HepG2 (cell line): ENCODE measurements around the gene FUCA2. TPM values are rescaled to one million over a fixed set of nuclear protein-coding genes. Genes with fewer than 3 reads are reported as not detected.
A peak's percentile ranks its signal among the peaks of the same experiment; 100 is the strongest.

Experiments
- BRD4 ChIP-seq: sonication (generic); formaldehyde crosslinking; IDR thresholded peaks from 2 replicates; pipeline ENCODE4 v1.4.0; 2020; ENCODE audit warnings: missing genetic modification reagents
- CHD2 ChIP-seq: IDR thresholded peaks from 2 replicates; pipeline ENCODE4 v1.6.1; 2011; ENCODE audit warnings: low read depth, low read length, improper control_type of control experiment
- DPF2 ChIP-seq: sonication (generic); formaldehyde crosslinking; IDR thresholded peaks from 2 replicates; pipeline ENCODE4 v1.4.0; 2020; ENCODE audit warnings: mild to moderate bottlenecking, low read depth, missing genetic modification reagents, borderline replicate concordance
- KDM3A ChIP-seq: IDR thresholded peaks from 2 replicates; pipeline ENCODE4 v1.6.1; 2018; ENCODE audit warnings: low read depth, missing compliant biosample characterization
- NFIB ChIP-seq: sonication (generic); formaldehyde crosslinking; IDR thresholded peaks from 2 replicates; pipeline ENCODE4 v1.9.0; 2021; ENCODE audit warnings: missing genetic modification reagents, mild to moderate bottlenecking, borderline replicate concordance
- RBFOX2 ChIP-seq: fragments of 200-400 bp; formaldehyde crosslinking; IDR thresholded peaks from 2 replicates; pipeline ENCODE4 v1.6.1; 2017; ENCODE audit warnings: low read depth, mild to moderate bottlenecking, low read length
- ZC3H13 ChIP-seq: sonication (generic); formaldehyde crosslinking; IDR thresholded peaks from 2 replicates; pipeline ENCODE4 v1.8.1; 2023; ENCODE audit warnings: mild to moderate bottlenecking, missing genetic modification reagents, moderate library complexity
- ZNF530 ChIP-seq: sonication (generic); formaldehyde crosslinking; IDR thresholded peaks from 2 replicates; pipeline ENCODE4 v1.5.0; 2020; ENCODE audit warnings: low read depth, mild to moderate bottlenecking, missing genetic modification reagents
- ZNF546 ChIP-seq: sonication (generic); formaldehyde crosslinking; conservative IDR thresholded peaks from 2 replicates; pipeline ENCODE4 v1.8.1; 2023; ENCODE audit warnings: mild to moderate bottlenecking, missing genetic modification reagents
- ZNF883 ChIP-seq: sonication (generic); formaldehyde crosslinking; IDR thresholded peaks from 2 replicates; pipeline ENCODE4 v1.5.1; 2020; ENCODE audit warnings: mild to moderate bottlenecking, missing genetic modification reagents; ENCODE audit errors: not compliant biosample characterization
- ZSCAN20 ChIP-seq: sonication (generic); formaldehyde crosslinking; IDR thresholded peaks from 2 replicates; pipeline ENCODE4 v1.4.0; 2020; ENCODE audit warnings: missing genetic modification reagents, mild to moderate bottlenecking, borderline replicate concordance
- ZSCAN21 ChIP-seq: sonication (generic); formaldehyde crosslinking; IDR thresholded peaks from 2 replicates; pipeline ENCODE4 v1.8.0; 2022; ENCODE audit warnings: mild to moderate bottlenecking, missing genetic modification reagents, moderate library complexity, borderline replicate concordance
- polyA plus RNA-seq, 8 experiments: library from polyadenylated mRNA; depleted of rRNA in 3 of 8; stranded (reverse) in 7 of 8; unstranded in 1 of 8; fragments of >200 nt; fragmentation: Illumina TruSeq in 4 of 8; extraction: Trizol in 4 of 8; gene quantifications; 2 replicates each; pipeline versions ENCODE4 v1.2.1 to v1.2.3, GENCODE V29; 2011 to 2016; ENCODE audit warnings: low read depth in 4 of 8, missing spikeins in 1 of 8, mixed read lengths in 1 of 8; ENCODE audit not compliant: insufficient read depth in 1 of 8
- total RNA-seq, 5 experiments: library from RNA; depleted of rRNA; stranded (reverse); fragments of >200 nt; fragmentation: Illumina TruSeq; extraction: Trizol; gene quantifications; 2 replicates each; pipeline ENCODE4 v1.2.3, GENCODE V29; 2016; ENCODE audit warnings: low read depth in 1 of 5
- TF ChIP-seq, protein P1 (sequence below), 2 experiments: sonication (generic) in 1 of 2; formaldehyde crosslinking in 1 of 2; IDR thresholded peaks; 2 replicates each; pipeline versions ENCODE4 v1.6.1 to v1.9.0; 2014 to 2022; ENCODE audit warnings: antibody characterized with exemption in 1 of 2, borderline replicate concordance in 1 of 2, inconsistent platforms in 1 of 2, low read depth in 1 of 2, missing genetic modification reagents in 1 of 2
- TF ChIP-seq, protein P2 (sequence below): sonication (generic); formaldehyde crosslinking; IDR thresholded peaks from 2 replicates; pipeline ENCODE4 v1.4.0; 2020; ENCODE audit warnings: missing genetic modification reagents, mild to moderate bottlenecking, borderline replicate concordance
- TF ChIP-seq, protein P3 (sequence below): sonication (generic); formaldehyde crosslinking; IDR thresholded peaks from 2 replicates; pipeline ENCODE4 v1.8.0; 2023; ENCODE audit warnings: mild to moderate bottlenecking, missing genetic modification reagents
- TF ChIP-seq, protein P4 (sequence below): sonication (generic); formaldehyde crosslinking; IDR thresholded peaks from 2 replicates; pipeline ENCODE4 v1.4.0; 2020; ENCODE audit warnings: mild to moderate bottlenecking, missing genetic modification reagents

The FUCA2 gene
- total and polyA plus RNA-seq, 2 of the 13 experiments (the other 11 are each of a cell fraction or from before 2014, with no cell fraction given): 87.4 to 144 TPM

DNA sequence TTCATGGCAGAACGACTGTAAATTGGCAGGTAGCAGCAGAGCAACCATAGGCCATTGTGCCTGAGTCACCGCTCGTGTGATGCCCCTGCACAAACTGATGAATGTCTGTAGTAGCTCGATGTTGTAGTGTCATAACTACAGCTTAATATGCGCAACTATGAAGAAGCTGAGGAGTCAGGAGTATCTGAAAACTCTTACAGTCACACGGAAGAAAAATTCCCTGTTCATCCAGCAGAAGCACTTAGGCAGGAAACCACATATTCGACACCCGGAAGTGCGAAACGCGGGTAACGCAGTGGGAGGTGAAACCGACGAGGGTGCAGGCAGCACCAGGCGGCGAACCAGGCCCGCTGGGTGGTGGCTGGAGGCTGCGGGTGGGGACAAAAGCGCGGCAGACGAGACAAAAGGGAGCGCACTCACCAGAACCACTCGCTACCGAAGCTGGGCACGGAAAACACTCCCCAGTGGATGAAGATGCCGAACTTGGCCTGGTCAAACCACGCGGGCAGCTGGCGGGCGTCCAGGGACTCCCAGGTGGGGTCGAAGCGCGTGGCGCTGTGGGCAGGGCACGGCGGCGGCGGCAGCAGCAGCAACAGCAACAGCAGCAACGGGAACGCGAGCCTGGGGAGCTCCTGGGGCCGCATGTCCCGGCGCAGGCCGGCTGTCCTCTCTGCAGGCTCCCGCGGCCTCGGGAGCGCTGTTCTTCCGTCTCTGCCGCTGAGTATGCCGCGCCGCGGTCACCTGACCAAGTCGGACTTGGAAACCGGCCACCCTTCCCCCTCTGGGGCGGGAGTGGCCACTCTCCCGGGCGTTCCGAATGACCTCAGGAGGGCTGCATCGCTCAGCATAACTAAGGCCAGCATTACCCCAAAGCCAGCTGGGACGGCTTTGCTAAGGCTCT lies at the start of gene FUCA2 (continued):
- TF ChIP-seq, protein P1, sequence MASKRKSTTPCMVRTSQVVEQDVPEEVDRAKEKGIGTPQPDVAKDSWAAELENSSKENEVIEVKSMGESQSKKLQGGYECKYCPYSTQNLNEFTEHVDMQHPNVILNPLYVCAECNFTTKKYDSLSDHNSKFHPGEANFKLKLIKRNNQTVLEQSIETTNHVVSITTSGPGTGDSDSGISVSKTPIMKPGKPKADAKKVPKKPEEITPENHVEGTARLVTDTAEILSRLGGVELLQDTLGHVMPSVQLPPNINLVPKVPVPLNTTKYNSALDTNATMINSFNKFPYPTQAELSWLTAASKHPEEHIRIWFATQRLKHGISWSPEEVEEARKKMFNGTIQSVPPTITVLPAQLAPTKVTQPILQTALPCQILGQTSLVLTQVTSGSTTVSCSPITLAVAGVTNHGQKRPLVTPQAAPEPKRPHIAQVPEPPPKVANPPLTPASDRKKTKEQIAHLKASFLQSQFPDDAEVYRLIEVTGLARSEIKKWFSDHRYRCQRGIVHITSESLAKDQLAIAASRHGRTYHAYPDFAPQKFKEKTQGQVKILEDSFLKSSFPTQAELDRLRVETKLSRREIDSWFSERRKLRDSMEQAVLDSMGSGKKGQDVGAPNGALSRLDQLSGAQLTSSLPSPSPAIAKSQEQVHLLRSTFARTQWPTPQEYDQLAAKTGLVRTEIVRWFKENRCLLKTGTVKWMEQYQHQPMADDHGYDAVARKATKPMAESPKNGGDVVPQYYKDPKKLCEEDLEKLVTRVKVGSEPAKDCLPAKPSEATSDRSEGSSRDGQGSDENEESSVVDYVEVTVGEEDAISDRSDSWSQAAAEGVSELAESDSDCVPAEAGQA (IDR thresholded peaks at IDR 0.05; ENCODE audit: low read depth): peak; percentile 56
- TF ChIP-seq, protein P1 (CRISPR knock-in tag; IDR thresholded peaks at IDR 0.05; ENCODE audit: borderline replicate concordance): peak; percentile 91; the same call in 1 of the 2 replicates
- TF ChIP-seq, protein P2, sequence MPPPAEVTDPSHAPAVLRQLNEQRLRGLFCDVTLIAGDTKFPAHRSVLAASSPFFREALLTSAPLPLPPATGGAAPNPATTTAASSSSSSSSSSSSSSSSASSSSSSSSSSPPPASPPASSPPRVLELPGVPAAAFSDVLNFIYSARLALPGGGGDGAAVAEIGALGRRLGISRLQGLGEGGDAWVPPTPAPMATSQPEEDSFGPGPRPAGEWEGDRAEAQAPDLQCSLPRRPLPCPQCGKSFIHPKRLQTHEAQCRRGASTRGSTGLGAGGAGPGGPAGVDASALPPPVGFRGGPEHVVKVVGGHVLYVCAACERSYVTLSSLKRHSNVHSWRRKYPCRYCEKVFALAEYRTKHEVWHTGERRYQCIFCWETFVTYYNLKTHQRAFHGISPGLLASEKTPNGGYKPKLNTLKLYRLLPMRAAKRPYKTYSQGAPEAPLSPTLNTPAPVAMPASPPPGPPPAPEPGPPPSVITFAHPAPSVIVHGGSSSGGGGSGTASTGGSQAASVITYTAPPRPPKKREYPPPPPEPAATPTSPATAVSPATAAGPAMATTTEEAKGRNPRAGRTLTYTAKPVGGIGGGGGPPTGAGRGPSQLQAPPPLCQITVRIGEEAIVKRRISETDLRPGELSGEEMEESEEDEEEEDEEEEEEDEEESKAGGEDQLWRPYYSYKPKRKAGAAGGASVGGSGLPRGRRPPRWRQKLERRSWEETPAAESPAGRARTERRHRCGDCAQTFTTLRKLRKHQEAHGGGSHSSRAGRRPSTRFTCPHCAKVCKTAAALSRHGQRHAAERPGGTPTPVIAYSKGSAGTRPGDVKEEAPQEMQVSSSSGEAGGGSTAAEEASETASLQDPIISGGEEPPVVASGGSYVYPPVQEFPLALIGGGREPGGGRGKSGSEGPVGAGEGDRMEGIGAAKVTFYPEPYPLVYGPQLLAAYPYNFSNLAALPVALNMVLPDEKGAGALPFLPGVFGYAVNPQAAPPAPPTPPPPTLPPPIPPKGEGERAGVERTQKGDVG (CRISPR knock-in tag): peak; percentile 89
- peak; percentile 77 for TF ChIP-seq ZC3H13 (CRISPR knock-in tag)
- peak; percentile 93 for TF ChIP-seq BRD4 (CRISPR knock-in tag)
- TF ChIP-seq NFIB (CRISPR knock-in tag): peak; percentile 96
- peak; percentile 99 for TF ChIP-seq RBFOX2
- TF ChIP-seq, protein P3, sequence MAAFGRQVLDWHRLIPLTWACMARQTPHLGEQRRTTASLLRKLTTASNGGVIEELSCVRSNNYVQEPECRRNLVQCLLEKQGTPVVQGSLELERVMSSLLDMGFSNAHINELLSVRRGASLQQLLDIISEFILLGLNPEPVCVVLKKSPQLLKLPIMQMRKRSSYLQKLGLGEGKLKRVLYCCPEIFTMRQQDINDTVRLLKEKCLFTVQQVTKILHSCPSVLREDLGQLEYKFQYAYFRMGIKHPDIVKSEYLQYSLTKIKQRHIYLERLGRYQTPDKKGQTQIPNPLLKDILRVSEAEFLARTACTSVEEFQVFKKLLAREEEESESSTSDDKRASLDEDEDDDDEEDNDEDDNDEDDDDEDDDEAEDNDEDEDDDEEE (CRISPR knock-in tag): peak; percentile 96; the same call in 1 of the 2 replicates
- TF ChIP-seq ZSCAN20: peak; percentile 98; the same call in 1 of the 2 replicates
- peak; percentile 61; the same call in 1 of the 2 replicates for TF ChIP-seq CHD2
- TF ChIP-seq ZSCAN21: peak; percentile 71; the same call in 1 of the 2 replicates
- peak; percentile 52; the same call in 1 of the 2 replicates for TF ChIP-seq KDM3A (CRISPR knock-in tag)
- TF ChIP-seq ZNF546 (CRISPR knock-in tag): no peak; the same call in 1 of the 2 replicates
- no peak; the same call in 1 of the 2 replicates for TF ChIP-seq DPF2 (CRISPR knock-in tag)
- peak; percentile 97 for TF ChIP-seq ZNF883 (CRISPR knock-in tag)
- TF ChIP-seq ZNF530 (CRISPR knock-in tag): 0 out of 2 replicates have a peak, but pooled peaks have one; percentile 38
- TF ChIP-seq, protein P4, sequence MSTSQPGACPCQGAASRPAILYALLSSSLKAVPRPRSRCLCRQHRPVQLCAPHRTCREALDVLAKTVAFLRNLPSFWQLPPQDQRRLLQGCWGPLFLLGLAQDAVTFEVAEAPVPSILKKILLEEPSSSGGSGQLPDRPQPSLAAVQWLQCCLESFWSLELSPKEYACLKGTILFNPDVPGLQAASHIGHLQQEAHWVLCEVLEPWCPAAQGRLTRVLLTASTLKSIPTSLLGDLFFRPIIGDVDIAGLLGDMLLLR (CRISPR knock-in tag): peak; percentile 69
